Stimulated activated CD4-positive, alpha-beta T cell treated with anti-CD3 and anti-CD28 coated beads, Interleukin-1b, Interleukin-23, amount 100 ng/mL, for 24 hours (primary cell): ENCODE results near the gene ELMO3.

Experiments used
- DNase-seq, 4 experiments: peaks; one replicate each; pipeline ENCODE4 v3.0.0-alpha.2; 2020; ENCODE audit warnings: low read depth in 4 of 4, low spot score in 1 of 4

Gene ELMO3

DNA sequence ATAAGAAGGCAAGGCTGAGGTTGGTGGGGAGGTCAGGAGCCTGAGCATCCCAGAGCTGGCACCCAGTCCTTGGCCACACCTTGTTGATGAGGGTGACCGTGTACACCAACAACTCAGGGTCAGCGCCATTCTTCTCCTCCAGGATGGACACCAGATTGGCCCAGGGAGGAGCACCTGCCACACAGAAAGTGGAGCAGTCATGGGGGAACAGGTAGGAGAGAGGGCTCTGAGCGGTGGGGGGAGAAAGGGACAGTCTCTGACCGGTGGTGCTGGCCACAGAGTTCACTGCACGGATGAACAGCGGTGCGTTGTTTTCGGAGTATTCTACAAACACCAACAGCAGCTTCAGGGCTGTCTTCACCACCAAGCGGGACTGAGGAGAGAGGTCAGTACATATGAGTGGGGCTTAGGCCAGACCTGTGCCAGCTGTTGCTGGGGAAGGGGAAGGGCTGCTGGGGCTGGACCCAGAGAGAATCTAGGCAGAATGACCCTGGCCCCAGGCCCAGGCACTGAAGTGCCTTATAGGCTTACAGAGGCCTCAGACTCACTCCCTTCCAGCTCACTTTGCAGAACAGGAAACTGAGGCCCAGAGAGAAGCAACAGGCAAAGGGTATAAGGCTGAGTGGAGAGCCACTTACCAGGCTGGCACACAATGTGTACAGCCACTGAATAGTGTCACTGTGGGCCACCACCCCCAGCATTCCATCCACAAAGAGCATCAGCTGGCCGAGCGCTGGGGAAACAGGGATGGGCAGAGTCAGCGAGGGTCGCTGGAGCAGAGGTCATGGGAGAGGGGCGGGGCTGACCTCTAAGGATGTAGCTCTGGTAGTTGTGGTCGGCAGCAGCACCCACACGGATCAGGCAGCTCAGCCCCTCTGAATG lies 38.7 kb downstream of the ELMO3 start:
- no peak for DNase-seq

DNA sequence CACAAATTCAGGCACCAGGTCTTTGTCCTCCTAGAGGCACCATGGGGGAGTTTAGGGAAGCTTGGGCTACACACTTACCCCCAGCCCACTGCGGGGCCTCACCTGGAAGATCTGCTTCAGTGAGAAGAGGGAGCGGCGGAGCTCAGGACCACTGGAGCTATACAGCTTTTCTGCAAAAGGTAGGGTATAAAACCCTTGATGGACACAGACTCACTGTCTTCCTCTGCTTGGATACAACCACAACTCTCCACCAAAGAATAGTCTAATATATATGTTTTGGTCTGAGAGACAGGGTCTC lies 39.3 kb downstream of the ELMO3 start:
- DNase-seq = no peak

- DNase-seq = no peak
These were observed 40.0 kb downstream of the ELMO3 start for GRCh38 chr16:67238806-67239470.

GRCh38 chr16:67240506-67240905 lies 41.6 kb downstream of the ELMO3 start:
- no peak for DNase-seq

- no peak for DNase-seq
These were observed 42.3 kb downstream of the ELMO3 start for GRCh38 chr16:67241008-67241900.

DNA sequence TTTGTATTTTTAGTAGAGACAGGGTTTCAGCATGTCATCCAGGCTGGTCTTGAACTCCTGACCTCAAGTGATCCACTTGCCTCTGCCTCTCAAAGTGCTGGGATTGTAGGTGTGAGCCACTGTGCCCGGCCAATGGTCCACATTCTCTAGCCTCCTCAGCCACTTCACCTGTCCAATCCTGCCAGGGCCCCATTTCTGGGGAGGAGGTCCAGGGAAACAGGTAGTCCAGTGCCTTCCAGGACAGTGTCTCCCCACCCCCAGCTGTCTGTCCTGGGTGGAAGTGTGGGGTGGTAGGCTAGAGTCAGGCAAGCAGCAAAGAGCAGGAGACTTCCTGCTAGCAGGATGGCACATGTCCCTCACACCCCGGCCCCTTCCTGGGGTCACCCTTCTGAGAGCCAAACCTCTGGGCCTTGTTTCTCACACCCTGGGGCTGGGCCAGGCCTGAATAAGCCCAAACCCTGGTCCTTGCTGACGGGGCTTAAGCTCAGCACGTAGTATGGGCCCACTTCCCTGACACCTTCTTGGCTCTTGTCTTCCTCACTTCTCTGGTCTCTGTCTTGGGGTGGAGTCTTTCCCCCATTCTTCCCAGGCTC lies 43.3 kb downstream of the ELMO3 start:
- no peak for DNase-seq

DNA sequence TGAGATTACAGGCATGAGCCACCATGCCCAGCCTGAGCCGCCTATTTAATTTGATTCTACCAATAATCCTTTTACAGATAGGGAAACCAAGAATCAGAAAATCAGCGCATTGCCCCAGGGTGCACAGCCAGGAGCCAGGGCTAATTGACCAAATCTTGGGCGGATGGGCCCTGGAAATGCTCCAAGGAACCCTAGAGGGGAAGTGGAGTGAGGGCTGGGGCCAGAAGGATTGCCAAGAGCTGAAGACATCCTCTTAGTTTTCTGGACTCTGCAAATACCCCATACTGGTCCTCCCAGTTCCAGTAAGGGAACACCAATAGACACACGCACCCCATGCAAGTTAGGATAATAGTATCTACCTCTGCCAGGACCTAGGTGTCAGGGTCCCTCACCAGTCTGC lies 44.5 kb downstream of the ELMO3 start:
- no peak for DNase-seq

DNA sequence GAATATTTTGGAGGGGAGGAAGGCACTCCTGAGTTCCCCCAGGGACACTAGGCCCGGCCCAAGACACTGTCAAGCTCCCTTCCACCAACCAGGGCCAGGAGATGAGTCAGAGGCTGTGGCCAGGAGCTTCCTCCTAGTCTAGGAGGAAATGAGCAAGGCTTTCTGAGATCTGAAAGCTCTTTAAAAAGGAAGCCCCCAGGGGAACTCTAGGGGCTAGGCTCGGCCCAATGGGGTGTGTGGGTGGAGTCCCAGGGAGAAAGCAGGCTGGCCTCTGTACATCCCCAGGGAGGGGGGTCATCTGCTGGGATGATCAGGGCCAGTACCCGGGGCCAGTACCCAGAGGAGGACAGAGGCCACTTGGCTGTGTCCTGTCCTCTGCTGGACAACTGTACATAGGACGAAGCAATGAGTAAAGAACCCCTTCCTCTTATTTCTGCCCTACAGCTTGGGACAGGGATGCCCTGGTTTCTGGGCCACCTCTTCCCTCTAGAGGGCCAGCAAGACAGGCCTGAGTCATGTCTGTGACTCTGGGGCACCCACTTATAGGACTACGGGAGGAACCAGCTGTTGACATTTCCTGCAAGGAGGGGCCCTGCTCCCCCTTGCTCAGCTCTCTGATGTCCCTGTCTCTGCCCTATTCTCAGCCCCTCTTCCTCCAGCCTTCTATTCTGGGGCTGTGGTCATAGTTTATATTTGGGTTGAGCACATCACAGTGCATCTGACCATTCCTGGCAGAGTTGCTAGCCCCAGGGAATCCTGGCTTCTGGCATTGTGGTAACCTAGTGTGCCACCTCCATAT lies 45.7 kb downstream of the ELMO3 start:
- peak in 3 of 4 experiments; percentile 44 to 70 (median 60) for DNase-seq

DNA sequence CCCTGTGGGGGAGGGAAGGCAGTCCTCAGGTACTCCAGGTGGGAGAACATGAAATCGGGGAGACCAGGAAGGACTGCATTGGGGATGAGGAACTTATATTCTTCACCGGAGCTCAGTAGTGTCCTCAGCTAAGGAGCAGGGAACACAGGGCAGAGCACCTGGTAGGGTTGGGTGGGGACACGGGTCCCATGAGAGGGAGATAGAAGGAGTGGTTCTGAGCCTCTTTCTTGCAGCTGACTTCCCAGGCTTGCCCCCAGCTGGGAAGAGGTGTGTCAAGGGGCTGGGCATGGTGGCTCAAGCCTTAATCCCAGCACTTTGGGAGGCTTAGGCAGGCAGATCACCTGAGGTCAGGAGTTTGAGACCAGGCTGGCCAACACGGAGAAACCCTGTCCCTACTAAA lies 46.3 kb downstream of the ELMO3 start:
- DNase-seq = no peak

DNA sequence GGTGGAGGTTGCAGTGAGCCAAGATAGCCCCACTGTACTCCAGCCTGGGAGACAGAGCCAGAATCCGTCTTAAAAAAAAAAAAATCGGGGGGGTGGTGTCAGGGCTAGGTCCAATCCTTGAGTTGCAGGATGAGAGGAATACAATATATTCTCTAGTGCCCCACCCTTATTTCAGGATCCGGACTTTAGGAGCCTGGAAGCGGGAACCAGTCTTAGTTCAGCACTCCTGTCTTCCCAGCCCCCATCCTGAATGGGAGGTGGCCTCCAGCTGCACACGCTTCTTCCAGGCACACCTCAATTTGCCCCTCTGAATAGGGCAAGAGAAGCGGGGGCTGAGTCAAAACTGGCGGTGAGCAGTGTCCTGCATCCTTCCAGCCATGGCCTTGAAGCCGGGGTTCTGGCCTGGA lies 46.7 kb downstream of the ELMO3 start:
- no peak for DNase-seq

DNA sequence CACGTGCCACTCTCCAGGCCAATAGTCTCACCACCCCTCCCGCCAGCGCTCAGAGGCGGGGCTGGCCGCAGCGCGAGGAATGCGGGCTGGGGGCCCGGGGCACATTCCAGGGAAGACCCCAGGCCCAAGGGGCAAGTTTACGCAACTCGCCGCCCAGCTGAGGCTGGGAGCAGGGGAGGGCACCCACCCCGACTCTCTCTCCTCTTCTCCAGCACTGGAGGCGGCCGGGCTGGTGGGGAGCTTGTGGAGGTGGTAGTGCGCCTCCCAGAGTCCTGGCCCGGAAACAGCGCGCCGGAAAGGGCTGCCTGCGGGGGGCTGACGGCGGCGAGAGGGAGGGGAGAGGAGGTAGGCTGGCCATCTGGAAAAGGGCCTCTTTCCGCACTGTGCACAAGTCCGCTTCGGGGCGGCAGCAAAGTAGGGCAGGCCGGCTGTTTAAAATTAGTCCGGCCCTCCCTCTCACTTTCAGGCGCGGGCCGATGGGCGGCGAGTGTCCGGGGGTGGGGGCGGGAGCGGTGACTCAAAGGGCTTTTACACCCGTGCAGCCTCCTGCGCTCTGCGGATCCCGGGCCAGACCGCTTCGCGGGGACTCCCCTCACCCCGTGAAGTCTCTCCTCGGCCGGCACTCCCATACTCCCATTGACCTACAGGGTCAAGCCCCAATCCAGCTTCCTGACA lies 47.3 kb downstream of the ELMO3 start:
- no peak for DNase-seq

DNA sequence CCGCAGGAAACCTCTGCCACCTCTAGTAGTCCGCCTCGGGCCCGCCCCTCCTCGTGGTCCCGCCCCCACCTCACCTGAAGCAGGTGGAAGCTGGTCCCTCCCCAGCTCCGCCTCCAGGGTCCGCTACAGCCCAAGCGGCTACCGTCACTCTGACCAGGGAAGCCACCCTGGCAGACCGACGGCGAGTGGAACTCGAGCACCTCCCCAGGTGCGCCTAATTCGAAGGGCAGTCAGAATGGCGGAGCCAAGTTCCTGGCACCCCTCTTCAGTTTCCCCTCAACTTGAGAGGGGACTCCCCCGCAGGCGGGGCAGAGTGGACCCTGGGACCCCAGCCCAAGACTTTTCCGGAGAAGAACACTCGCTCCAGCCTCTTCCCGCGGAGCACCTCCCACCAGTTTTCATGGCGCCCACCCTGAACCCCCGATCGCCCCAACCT lies 47.8 kb downstream of the ELMO3 start:
- DNase-seq = no peak

DNA sequence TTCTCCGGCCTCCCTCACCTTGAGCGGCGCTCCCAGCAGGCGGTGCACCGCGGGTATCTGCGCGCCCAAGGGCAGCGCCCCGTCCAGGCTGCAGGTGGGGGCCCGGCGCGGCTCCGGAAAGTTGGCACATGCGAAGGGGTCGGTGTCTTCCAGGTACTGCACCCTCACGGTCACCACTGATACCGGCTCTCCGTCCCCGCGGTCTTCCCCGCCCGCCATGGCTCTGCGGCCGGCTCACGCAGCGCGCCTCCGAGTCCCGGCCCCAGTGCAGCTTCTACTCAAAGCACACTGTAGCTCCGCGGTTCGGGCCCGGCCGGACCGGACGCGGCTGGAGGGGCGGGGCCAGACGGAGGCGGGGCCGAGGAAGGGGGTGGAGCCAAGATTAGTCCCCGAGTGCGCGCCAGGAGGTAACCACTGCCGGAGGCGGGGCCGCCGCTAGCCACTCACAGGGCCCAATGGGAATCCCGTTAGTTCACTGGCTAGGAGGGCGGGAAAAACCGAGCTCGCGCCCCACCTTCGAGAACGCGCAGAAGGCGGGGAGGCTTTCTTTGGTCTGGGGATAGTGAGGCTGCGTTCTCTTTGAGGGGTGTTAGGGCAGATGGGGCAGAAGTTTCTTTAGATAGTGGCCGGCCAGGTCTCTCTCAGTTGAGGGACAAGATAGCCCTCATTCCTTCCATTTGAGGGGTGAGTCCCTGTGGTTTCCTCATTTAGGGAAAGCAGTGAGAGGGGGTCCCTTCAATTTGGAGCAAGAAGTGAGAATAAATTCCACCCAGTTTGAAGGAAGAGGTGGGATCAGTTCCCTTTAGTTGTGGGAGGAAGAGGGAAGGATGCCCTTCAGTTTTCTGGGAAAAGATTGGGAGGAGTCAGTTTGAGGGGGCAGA lies 48.5 kb downstream of the ELMO3 start, which contains the start of gene FHOD1:
TSS of gene FHOD1 (minus strand) at position 290 of the 881 bp plus-strand sequence. CDS start at position 219, 71 bp downstream.
- DNase-seq = peak; percentile 89 to 99 (median 96)

DNA sequence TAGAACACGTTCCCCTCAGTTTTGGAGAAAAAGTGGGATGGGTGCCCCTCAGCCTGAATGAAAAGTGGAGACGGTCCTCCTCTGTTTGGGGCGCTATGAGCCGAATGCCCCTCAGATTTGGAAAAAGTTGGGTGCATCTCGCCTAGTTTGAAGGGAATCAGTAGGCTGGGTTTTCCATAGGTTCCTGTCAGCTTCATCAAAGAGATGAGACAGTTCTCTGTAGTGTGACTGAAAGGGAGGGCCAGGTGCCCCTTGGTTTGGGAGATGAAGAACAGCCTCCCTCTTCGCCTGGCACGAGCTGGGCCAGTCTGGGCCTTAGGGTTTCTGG lies 49.1 kb downstream of the ELMO3 start:
- DNase-seq = no peak

DNA sequence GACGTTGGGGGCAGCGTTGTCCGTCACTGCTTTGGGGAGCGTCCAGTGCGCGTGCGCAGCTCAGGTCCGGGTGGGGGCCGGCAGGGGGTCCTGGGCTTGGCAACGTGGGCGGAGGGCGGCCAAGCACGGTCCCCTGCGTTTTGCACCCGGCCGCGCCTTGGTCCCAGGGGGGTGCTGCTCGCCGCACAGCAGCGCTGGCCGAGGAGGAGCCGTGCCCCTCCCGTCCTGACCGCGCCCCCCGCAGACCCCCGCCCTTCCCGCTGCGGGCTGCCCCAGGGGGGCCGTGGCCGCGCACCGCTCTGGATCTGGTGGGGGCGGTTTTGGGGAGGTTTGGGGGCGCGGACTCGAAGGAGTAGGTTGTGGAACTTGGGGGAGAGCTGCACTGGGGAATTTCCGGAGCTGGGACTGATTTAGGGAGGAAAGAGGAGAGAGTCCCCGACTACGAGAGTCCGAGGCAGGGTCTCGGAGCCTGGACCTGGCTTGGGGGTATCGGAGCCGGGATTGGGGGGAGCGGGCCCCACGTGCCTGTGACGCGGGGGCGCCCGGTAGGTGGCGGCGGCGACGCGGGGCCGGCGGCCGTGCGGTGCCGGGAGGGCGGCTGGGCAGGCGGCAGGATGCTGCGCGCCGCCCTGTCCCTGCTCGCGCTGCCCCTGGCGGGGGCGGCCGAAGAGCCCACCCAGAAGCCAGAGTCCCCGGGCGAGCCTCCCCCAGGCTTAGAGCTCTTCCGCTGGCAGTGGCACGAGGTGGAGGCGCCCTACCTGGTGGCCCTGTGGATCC lies 49.7 kb downstream of the ELMO3 start, which contains the start of gene SLC9A5:
TSS of gene SLC9A5 (plus strand) at position 579 of the 777 bp plus-strand sequence. CDS start at position 615, 36 bp downstream.
- no peak for DNase-seq

GRCh38 chr16:67249178-67250044 lies 50.5 kb downstream of the ELMO3 start:
- DNase-seq = no peak

DNA sequence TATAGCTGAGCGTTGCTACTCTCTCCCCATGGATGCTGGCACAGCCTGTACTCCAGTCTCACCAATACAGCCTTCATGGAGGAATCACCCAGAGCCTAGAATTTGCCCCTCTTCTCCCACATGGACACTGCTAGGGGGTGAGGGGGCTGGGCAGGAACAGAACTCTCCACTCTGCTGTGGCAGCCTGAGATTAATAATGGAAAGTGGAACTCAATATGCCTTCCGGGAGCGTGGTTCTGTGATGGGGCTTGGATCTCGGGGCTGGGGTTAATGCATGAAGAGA lies 51.1 kb downstream of the ELMO3 start:
- DNase-seq = no peak
